ENCODE measurements around the gene SH3PXD2A.

SH3PXD2A gene

GRCh38 chr10:103874730-103875129 is 19.4 kb upstream of the SH3PXD2A start:
- no peak for DNase-seq (ENCODE audit: low spot score)

- DNase-seq (ENCODE audit: low spot score) = no peak
Measured at GRCh38 chr10:103872137-103872931, 17.0 kb upstream of the SH3PXD2A start.

GRCh38 chr10:103871006-103871405 is 15.6 kb upstream of the SH3PXD2A start:
- DNase-seq (ENCODE audit: low spot score) = no peak

- DNase-seq (ENCODE audit: low spot score) = no peak
Measured at GRCh38 chr10:103870516-103870915, 15.1 kb upstream of the SH3PXD2A start.

GRCh38 chr10:103869336-103869735 is 14.0 kb upstream of the SH3PXD2A start:
- no peak for DNase-seq (ENCODE audit: low spot score)

GRCh38 chr10:103868200-103868599 is 12.8 kb upstream of the SH3PXD2A start:
- no peak for DNase-seq (ENCODE audit: low spot score)

GRCh38 chr10:103861505-103861904 is 6.1 kb upstream of the SH3PXD2A start:
- DNase-seq (ENCODE audit: low spot score) = no peak

GRCh38 chr10:103859161-103860086 is 4.0 kb upstream of the SH3PXD2A start:
- DNase-seq (ENCODE audit: low spot score) = peak; percentile 82

- DNase-seq (ENCODE audit: low spot score) = no peak
Measured at GRCh38 chr10:103858360-103858759, 3.0 kb upstream of the SH3PXD2A start.

- no peak for DNase-seq (ENCODE audit: low spot score)
Measured at GRCh38 chr10:103856797-103857170, 1.4 kb upstream of the SH3PXD2A start.

GRCh38 chr10:103855852-103856796 is 748 bp upstream of the SH3PXD2A start:
- DNase-seq (ENCODE audit: low spot score) = no peak

GRCh38 chr10:103854686-103855391 is 537 bp downstream of the SH3PXD2A start:
- no peak for DNase-seq (ENCODE audit: low spot score)

- no peak for DNase-seq (ENCODE audit: low spot score)
Measured at GRCh38 chr10:103854265-103854685, 1.1 kb downstream of the SH3PXD2A start.

- DNase-seq (ENCODE audit: low spot score) = no peak
Measured at GRCh38 chr10:103853428-103854264, 1.7 kb downstream of the SH3PXD2A start.

GRCh38 chr10:103852856-103853255 is 2.5 kb downstream of the SH3PXD2A start:
- no peak for DNase-seq (ENCODE audit: low spot score)

- no peak for DNase-seq (ENCODE audit: low spot score)
Measured at GRCh38 chr10:103852189-103852711, 3.1 kb downstream of the SH3PXD2A start.

GRCh38 chr10:103851261-103851660 is 4.1 kb downstream of the SH3PXD2A start:
- DNase-seq (ENCODE audit: low spot score) = no peak

- DNase-seq (ENCODE audit: low spot score) = no peak
Measured at GRCh38 chr10:103850572-103850895, 4.8 kb downstream of the SH3PXD2A start.

GRCh38 chr10:103849880-103850571 is 5.3 kb downstream of the SH3PXD2A start:
- DNase-seq (ENCODE audit: low spot score) = no peak

Measured in NAMALWA (cell line).